ENCODE results near the gene SIRT6. TPM values are rescaled to one million over a fixed set of nuclear protein-coding genes. Genes with fewer than 3 reads are reported as not detected.
"Not testable (repeated sequence)": the region's sequence is repeated elsewhere in the genome, so short reads cannot be mapped to it uniquely, and the experiment has no call there.

Gene SIRT6
- total RNA-seq, 1 experiment from 2014 or later, result 28.1 TPM

- no peak for TF ChIP-seq ARID4B (CRISPR knock-in tag; IDR thresholded peaks at IDR 0.05; ENCODE audit: borderline replicate concordance)
- no peak for TF ChIP-seq SOX15 (CRISPR knock-in tag; IDR thresholded peaks at IDR 0.05)
- TF ChIP-seq CDX4 (CRISPR knock-in tag; IDR thresholded peaks at IDR 0.05; ENCODE audit: borderline replicate concordance), result no peak
- no peak for TF ChIP-seq TEAD4 (CRISPR knock-in tag; IDR thresholded peaks at IDR 0.05)
- no peak for TF ChIP-seq ZNF219 (CRISPR knock-in tag; IDR thresholded peaks at IDR 0.05; ENCODE audit: borderline replicate concordance)
- TF ChIP-seq HMGA2 (CRISPR knock-in tag; IDR thresholded peaks at IDR 0.05), result no peak
- TF ChIP-seq ZSCAN18 (CRISPR knock-in tag; IDR thresholded peaks at IDR 0.05), result no peak
- no peak for TF ChIP-seq IRF1 (CRISPR knock-in tag; IDR thresholded peaks at IDR 0.05)
Measured at GRCh38 chr19:4194353-4194752, 12.0 kb upstream of the SIRT6 start (continued).

- peaks cover 29% of the 10 kb centered on the region for H3K27me3 Mint-ChIP-seq (ENCODE audit: low read depth)
- CTCF ChIA-PET, result interaction anchor here (0.5 to 1.8 kb wide), 4 partner anchors 39 to 189 kb away, joined by 4 to 6 read pairs (median 5); partner anchors contain the start of gene CREB3L3
- H3K36me3 Mint-ChIP-seq; ATAC-seq; H3K27ac Mint-ChIP-seq; H3K4me3 Mint-ChIP-seq; DNase-seq (ENCODE audit: low spot score); POLR2A ChIA-PET; H3K9me3 Mint-ChIP-seq: not testable (repeated sequence)
- H3K4me1 Mint-ChIP-seq, result peaks cover 17% of the 10 kb centered on the region
- TF ChIP-seq ZNF121 (CRISPR knock-in tag; IDR thresholded peaks at IDR 0.05), result peak; percentile 77; the same call in 1 of the 2 replicates
Measured at GRCh38 chr19:4192537-4192936, 10.2 kb upstream of the SIRT6 start.

GRCh38 chr19:4189641-4190040 is 7.3 kb upstream of the SIRT6 start:
- peaks cover 15% of the 10 kb centered on the region for H3K4me1 Mint-ChIP-seq
- no peak for ATAC-seq
- ChIA-PET CTCF (interaction anchor here (0.7 to 3.0 kb wide), 4 partner anchors 11 to 57 kb away, joined by 3 to 14 read pairs (median 6); partner anchors contain the start of gene YJU2), POLR2A (no interaction called here)
- H3K27ac Mint-ChIP-seq, result no peak overlapping the region
- no peak for TF ChIP-seq OVOL2 (CRISPR knock-in tag; IDR thresholded peaks at IDR 0.05; ENCODE audit: borderline replicate concordance)
- TF ChIP-seq ZNF219 (CRISPR knock-in tag; IDR thresholded peaks at IDR 0.05; ENCODE audit: borderline replicate concordance), result no peak
- TF ChIP-seq ZNF317 (CRISPR knock-in tag; IDR thresholded peaks at IDR 0.05; ENCODE audit: borderline replicate concordance, low read depth), result no peak
- TF ChIP-seq KAT7 (CRISPR knock-in tag; IDR thresholded peaks at IDR 0.05; ENCODE audit: borderline replicate concordance), result no peak
- TF ChIP-seq ETV6 (CRISPR knock-in tag; IDR thresholded peaks at IDR 0.05), result no peak
- no peak for TF ChIP-seq SMAD3 (CRISPR knock-in tag; IDR thresholded peaks at IDR 0.05; ENCODE audit: borderline replicate concordance)
- H3K9me3 Mint-ChIP-seq, result no peaks in the 10 kb centered on the region
- H3K36me3 Mint-ChIP-seq, result no peaks in the 10 kb centered on the region
- H3K4me3 Mint-ChIP-seq, result no peak overlapping the region
- no peak for DNase-seq (ENCODE audit: low spot score)
- peaks cover 12% of the 10 kb centered on the region for H3K27me3 Mint-ChIP-seq (ENCODE audit: low read depth)

Measured in WTC11 (cell line).